Keratinocyte (primary cell): ENCODE measurements around the gene ASTN2. TPM values are rescaled to one million over a fixed set of nuclear protein-coding genes. Genes with fewer than 3 reads are reported as not detected.

Experiments
- DNase-seq: peaks from one replicate; pipeline ENCODE4 v3.0.0-alpha.2; 2011; ENCODE audit warnings: low read depth, missing footprints, low spot score
- FAIRE-seq: peaks from 2 replicates; lab custom pipeline; 2011; peaks lifted over from hg19 to GRCh38; lab: Jason Lieb, UNC
- H2AFZ ChIP-seq: 2 replicates; pipeline ENCODE4 v1.6.0; 2012; ENCODE audit warnings: low read length, control low read depth, inconsistent platforms; ENCODE audit not compliant: control insufficient read depth
- H3K27ac ChIP-seq: 2 replicates; pipeline ENCODE4 v1.5.1; 2011; ENCODE audit warnings: low read length; ENCODE audit not compliant: control insufficient read depth, insufficient read depth
- H3K27me3 ChIP-seq: 3 replicates; pipeline ENCODE4 v1.6.0; 2011; ENCODE audit warnings: low read length; ENCODE audit not compliant: control insufficient read depth, insufficient read depth; ENCODE audit errors: extremely low read depth
- H3K36me3 ChIP-seq, 2 experiments: 2 replicates in 1 of 2; 3 replicates in 1 of 2; pipeline ENCODE4 v1.5.1; 2011; ENCODE audit warnings: low read length in 2 of 2, mild to moderate bottlenecking in 1 of 2; ENCODE audit not compliant: control insufficient read depth in 2 of 2, insufficient read depth in 2 of 2; ENCODE audit errors: extremely low read depth in 1 of 2
- H3K4me1 ChIP-seq: 3 replicates; pipeline ENCODE4 v1.5.1; 2011; ENCODE audit warnings: low read length; ENCODE audit not compliant: control insufficient read depth, insufficient read depth; ENCODE audit errors: extremely low read depth
- H3K4me2 ChIP-seq: 3 replicates; pipeline ENCODE4 v1.6.0; 2011; ENCODE audit warnings: low read depth, low read length; ENCODE audit not compliant: control insufficient read depth, insufficient read depth; ENCODE audit errors: extremely low read depth
- H3K4me3 ChIP-seq, 3 experiments: fragments of 200-600 bp in 1 of 3; sonication (generic) in 1 of 3; 2 replicates in 2 of 3; 3 replicates in 1 of 3; pipeline ENCODE4 v1.5.1; 2011 to 2016; ENCODE audit warnings: low read length in 3 of 3, mild to moderate bottlenecking in 3 of 3, control low read depth in 2 of 3, inconsistent platforms in 1 of 3, low read depth in 1 of 3, mixed read lengths in 1 of 3, mixed run types in 1 of 3, moderate library complexity in 1 of 3; ENCODE audit not compliant: control insufficient read depth in 2 of 3, insufficient read depth in 2 of 3; ENCODE audit errors: extremely low read depth in 1 of 3
- H3K79me2 ChIP-seq: 2 replicates; pipeline ENCODE4 v1.6.0; 2012; ENCODE audit warnings: low read length; ENCODE audit not compliant: control insufficient read depth, insufficient read depth
- H3K9ac ChIP-seq: 3 replicates; pipeline ENCODE4 v1.6.0; 2011; ENCODE audit warnings: low read length; ENCODE audit not compliant: control insufficient read depth, insufficient read depth; ENCODE audit errors: extremely low read depth
- H3K9me1 ChIP-seq: 3 replicates; pipeline ENCODE4 v1.6.0; 2011; ENCODE audit warnings: low read length; ENCODE audit not compliant: control insufficient read depth, insufficient read depth; ENCODE audit errors: extremely low read depth
- H3K9me3 ChIP-seq: 2 replicates; pipeline ENCODE4 v1.5.1; 2012; ENCODE audit warnings: low read depth, low read length; ENCODE audit not compliant: control insufficient read depth
- H4K20me1 ChIP-seq: 3 replicates; pipeline ENCODE4 v1.6.0; 2011; ENCODE audit warnings: low read length; ENCODE audit not compliant: control insufficient read depth, insufficient read depth; ENCODE audit errors: extremely low read depth
- CTCF ChIP-seq, 3 experiments: IDR thresholded peaks in 1 of 3; conservative IDR thresholded peaks in 1 of 3; optimal IDR thresholded peaks in 1 of 3; 2 replicates in 2 of 3; 3 replicates in 1 of 3; pipeline versions ENCODE3 to v1.5.1; 2011; ENCODE audit warnings: low read length in 3 of 3, mild to moderate bottlenecking in 3 of 3, moderate library complexity in 2 of 3, control low read depth in 1 of 3, inconsistent platforms in 1 of 3; ENCODE audit not compliant: insufficient read depth in 2 of 3; ENCODE audit errors: extremely low read depth in 1 of 3
- EZH2 ChIP-seq: IDR thresholded peaks from one replicate; pipeline ENCODE4 v1.6.1; 2012; ENCODE audit warnings: inconsistent platforms, mild to moderate bottlenecking, low read length, moderate library complexity
- dilution Hi-C: fragments of 300-500 bp; cut with MboI; formaldehyde crosslinking; loops from one replicate; pipeline ENCODE4 v1.7.0; 2020; ENCODE audit warnings: low sequenced_read_pairs; ENCODE audit not compliant: extremely low pct_ligation_motif_present
- polyA plus RNA-seq, 5 experiments: library from polyadenylated mRNA; depleted of rRNA in 3 of 5; stranded (reverse) in 3 of 5; stranded (forward) in 1 of 5; unstranded in 1 of 5; fragments of >200 nt; gene quantifications; 1 replicate in 1 of 5; 2 replicates in 3 of 5; 3 replicates in 1 of 5; pipeline versions ENCODE4 v1.2.1 to v1.2.3, GENCODE V29; 2011 to 2012; ENCODE audit warnings: missing spikeins in 2 of 5, low read depth in 1 of 5, low replicate concordance in 1 of 5

The ASTN2 gene
- polyA plus RNA-seq, 1 donor (not counting 4 experiments of a cell fraction or from before 2014, with no cell fraction given): 0.31 TPM

GRCh38 chr9:116544896-116545295 is 870.0 kb downstream of the ASTN2 start:
- no peaks in the 10 kb centered on the region for H4K20me1 ChIP-seq
- no peaks in the 10 kb centered on the region for H3K9me1 ChIP-seq
- no peak overlapping the region for H2AFZ ChIP-seq
- DNase-seq: no peak
- no peaks in the 10 kb centered on the region for H3K27me3 ChIP-seq
- no peak overlapping the region for H3K27ac ChIP-seq
- no peaks in the 10 kb centered on the region for H3K9me3 ChIP-seq
- H3K36me3 ChIP-seq: no peaks in the 10 kb centered on the region
- TF ChIP-seq EZH2: no peak
- TF ChIP-seq CTCF (optimal IDR thresholded peaks at IDR 0.05 in 1 of 3, IDR thresholded peaks at IDR 0.05 in 1 of 3, conservative IDR thresholded peaks at IDR 0.05 in 1 of 3; ENCODE audit: extremely low read depth in 1 of 3, insufficient read depth in 2 of 3, low read length in 3 of 3): no peak
- no peaks in the 10 kb centered on the region for H3K79me2 ChIP-seq
- H3K4me2 ChIP-seq: no peak overlapping the region
- peaks cover 12% of the 10 kb centered on the region for H3K4me1 ChIP-seq
- FAIRE-seq: no peak
- no peak overlapping the region for H3K4me3 ChIP-seq
- dilution Hi-C loops: no loop called here
- H3K9ac ChIP-seq: no peak overlapping the region

GRCh38 chr9:116543731-116544400 is 871.0 kb downstream of the ASTN2 start:
- H3K9me3 ChIP-seq: no peaks in the 10 kb centered on the region
- no peaks in the 10 kb centered on the region for H3K9me1 ChIP-seq
- no peak overlapping the region for H2AFZ ChIP-seq
- TF ChIP-seq EZH2 (no peak), CTCF (optimal IDR thresholded peaks at IDR 0.05 in 1 of 3, IDR thresholded peaks at IDR 0.05 in 1 of 3, conservative IDR thresholded peaks at IDR 0.05 in 1 of 3; ENCODE audit: extremely low read depth in 1 of 3, insufficient read depth in 2 of 3, low read length in 3 of 3) (no peak)
- no peak overlapping the region for H3K4me2 ChIP-seq
- no peaks in the 10 kb centered on the region for H3K36me3 ChIP-seq
- no peaks in the 10 kb centered on the region for H4K20me1 ChIP-seq
- DNase-seq (no peak), FAIRE-seq (no peak)
- no peak overlapping the region for H3K4me3 ChIP-seq
- no peak overlapping the region for H3K9ac ChIP-seq
- H3K27me3 ChIP-seq: no peaks in the 10 kb centered on the region
- no peak overlapping the region for H3K27ac ChIP-seq
- dilution Hi-C loops: no loop called here
- H3K4me1 ChIP-seq: peaks cover 3% of the 10 kb centered on the region
- H3K79me2 ChIP-seq: no peaks in the 10 kb centered on the region
